ENCODE data around the gene MRI1. TPM values are rescaled to one million over a fixed set of nuclear protein-coding genes. Genes with fewer than 3 reads are reported as not detected.
A peak's percentile ranks its signal among the peaks of the same experiment; 100 is the strongest.

The MRI1 gene
- total RNA-seq, 1 experiment from 2014 or later: 33.4 TPM

GRCh38 chr19:13731147-13731964, 33.0 kb upstream of the MRI1 start:
- Histone ChIP-seq H3K9me3 (ENCODE audit: low read length) (no peaks in the 10 kb centered on the region), H3K9ac (ENCODE audit: low read length) (peak overlapping the region; percentile 84), H3K36me3 (ENCODE audit: insufficient read depth, low read length) (no peaks in the 10 kb centered on the region), H2AFZ (ENCODE audit: low read length) (peak overlapping the region; percentile 87; the same call in 1 of the 2 replicates), H3K4me2 (ENCODE audit: low read depth, low read length, poor library complexity, severe bottlenecking) (peak overlapping the region; percentile 93), H3K9me2 (replicated peaks; ENCODE audit: insufficient read depth, low read length) (no peaks in the 10 kb centered on the region), H3K79me2 (ENCODE audit: low read length) (no peaks in the 10 kb centered on the region), H4K20me1 (ENCODE audit: insufficient read depth, low read depth, low read length) (no peaks in the 10 kb centered on the region), H3K4me3 (ENCODE audit: low read length) (peak overlapping the region; percentile 82), H3K27ac (ENCODE audit: low read length) (peak overlapping the region; percentile 81), H3K4me1 (ENCODE audit: low read length) (peaks cover 27% of the 10 kb centered on the region), H3K27me3 (ENCODE audit: low read length) (no peaks in the 10 kb centered on the region)
- DNase-seq: peak; percentile 98

- Histone ChIP-seq H2AFZ (ENCODE audit: low read length) (no peak overlapping the region), H4K20me1 (ENCODE audit: insufficient read depth, low read depth, low read length) (no peaks in the 10 kb centered on the region), H3K4me1 (ENCODE audit: low read length) (peaks cover 27% of the 10 kb centered on the region), H3K9me3 (ENCODE audit: low read length) (no peaks in the 10 kb centered on the region), H3K79me2 (ENCODE audit: low read length) (no peaks in the 10 kb centered on the region), H3K36me3 (ENCODE audit: insufficient read depth, low read length) (no peaks in the 10 kb centered on the region), H3K9me2 (replicated peaks; ENCODE audit: insufficient read depth, low read length) (no peaks in the 10 kb centered on the region), H3K4me3 (ENCODE audit: low read length) (peak overlapping the region; percentile 82), H3K4me2 (ENCODE audit: low read depth, low read length, poor library complexity, severe bottlenecking) (peak overlapping the region; percentile 93), H3K27me3 (ENCODE audit: low read length) (no peaks in the 10 kb centered on the region), H3K9ac (ENCODE audit: low read length) (peak overlapping the region; percentile 84), H3K27ac (ENCODE audit: low read length) (no peak overlapping the region)
- DNase-seq: no peak
Observed at GRCh38 chr19:13732337-13732736, 32.0 kb upstream of the MRI1 start.

- Histone ChIP-seq H3K9me3 (ENCODE audit: low read length) (no peaks in the 10 kb centered on the region), H3K27ac (ENCODE audit: low read length) (no peak overlapping the region), H3K4me1 (ENCODE audit: low read length) (peaks cover 23% of the 10 kb centered on the region), H3K4me2 (ENCODE audit: low read depth, low read length, poor library complexity, severe bottlenecking) (no peak overlapping the region), H3K9ac (ENCODE audit: low read length) (no peak overlapping the region), H3K4me3 (ENCODE audit: low read length) (no peak overlapping the region), H3K27me3 (ENCODE audit: low read length) (no peaks in the 10 kb centered on the region), H3K79me2 (ENCODE audit: low read length) (no peaks in the 10 kb centered on the region), H3K36me3 (ENCODE audit: insufficient read depth, low read length) (no peaks in the 10 kb centered on the region), H3K9me2 (replicated peaks; ENCODE audit: insufficient read depth, low read length) (no peaks in the 10 kb centered on the region), H2AFZ (ENCODE audit: low read length) (no peak overlapping the region), H4K20me1 (ENCODE audit: insufficient read depth, low read depth, low read length) (no peaks in the 10 kb centered on the region)
- DNase-seq: no peak
Observed at GRCh38 chr19:13734751-13735150, 29.6 kb upstream of the MRI1 start.

- Histone ChIP-seq H3K9me3 (ENCODE audit: low read length) (no peaks in the 10 kb centered on the region), H3K79me2 (ENCODE audit: low read length) (no peaks in the 10 kb centered on the region), H3K36me3 (ENCODE audit: insufficient read depth, low read length) (no peaks in the 10 kb centered on the region), H3K9ac (ENCODE audit: low read length) (no peak overlapping the region), H3K4me3 (ENCODE audit: low read length) (no peak overlapping the region), H3K4me1 (ENCODE audit: low read length) (no peaks in the 10 kb centered on the region), H3K27me3 (ENCODE audit: low read length) (no peaks in the 10 kb centered on the region), H3K4me2 (ENCODE audit: low read depth, low read length, poor library complexity, severe bottlenecking) (no peak overlapping the region), H4K20me1 (ENCODE audit: insufficient read depth, low read depth, low read length) (no peaks in the 10 kb centered on the region), H2AFZ (ENCODE audit: low read length) (no peak overlapping the region), H3K27ac (ENCODE audit: low read length) (no peak overlapping the region), H3K9me2 (replicated peaks; ENCODE audit: insufficient read depth, low read length) (no peaks in the 10 kb centered on the region)
- no peak for DNase-seq
Observed at GRCh38 chr19:13738073-13738472, 26.2 kb upstream of the MRI1 start.

GRCh38 chr19:13741893-13742292, 22.4 kb upstream of the MRI1 start:
- no peak overlapping the region for H2AFZ ChIP-seq (ENCODE audit: low read length)
- H3K4me3 ChIP-seq (ENCODE audit: low read length): no peak overlapping the region
- no peak overlapping the region for H3K4me2 ChIP-seq (ENCODE audit: low read depth, low read length, poor library complexity, severe bottlenecking)
- H3K9me2 ChIP-seq (replicated peaks; ENCODE audit: insufficient read depth, low read length): no peaks in the 10 kb centered on the region
- H3K9ac ChIP-seq (ENCODE audit: low read length): no peak overlapping the region
- no peaks in the 10 kb centered on the region for H3K4me1 ChIP-seq (ENCODE audit: low read length)
- H3K27me3 ChIP-seq (ENCODE audit: low read length): no peaks in the 10 kb centered on the region
- no peaks in the 10 kb centered on the region for H3K79me2 ChIP-seq (ENCODE audit: low read length)
- no peaks in the 10 kb centered on the region for H3K9me3 ChIP-seq (ENCODE audit: low read length)
- no peak for DNase-seq
- no peak overlapping the region for H3K27ac ChIP-seq (ENCODE audit: low read length)
- H4K20me1 ChIP-seq (ENCODE audit: insufficient read depth, low read depth, low read length): no peaks in the 10 kb centered on the region
- H3K36me3 ChIP-seq (ENCODE audit: insufficient read depth, low read length): no peaks in the 10 kb centered on the region

- no peak overlapping the region for H3K27ac ChIP-seq (ENCODE audit: low read length)
Observed at GRCh38 chr19:13742756-13743155, 21.6 kb upstream of the MRI1 start.

GRCh38 chr19:13744174-13744573, 20.1 kb upstream of the MRI1 start:
- H3K79me2 ChIP-seq (ENCODE audit: low read length): peaks cover 14% of the 10 kb centered on the region
- no peak overlapping the region for H3K9ac ChIP-seq (ENCODE audit: low read length)
- no peak for DNase-seq
- H2AFZ ChIP-seq (ENCODE audit: low read length): no peak overlapping the region
- no peaks in the 10 kb centered on the region for H3K9me2 ChIP-seq (replicated peaks; ENCODE audit: insufficient read depth, low read length)
- H3K27ac ChIP-seq (ENCODE audit: low read length): no peak overlapping the region
- H3K36me3 ChIP-seq (ENCODE audit: insufficient read depth, low read length): no peaks in the 10 kb centered on the region
- peaks cover 8% of the 10 kb centered on the region for H3K4me1 ChIP-seq (ENCODE audit: low read length)
- no peaks in the 10 kb centered on the region for H3K9me3 ChIP-seq (ENCODE audit: low read length)
- H3K4me3 ChIP-seq (ENCODE audit: low read length): no peak overlapping the region
- H4K20me1 ChIP-seq (ENCODE audit: insufficient read depth, low read depth, low read length): no peaks in the 10 kb centered on the region
- H3K4me2 ChIP-seq (ENCODE audit: low read depth, low read length, poor library complexity, severe bottlenecking): no peak overlapping the region
- no peaks in the 10 kb centered on the region for H3K27me3 ChIP-seq (ENCODE audit: low read length)

More at GRCh38 chr19:13742756-13743155, 21.6 kb upstream of the MRI1 start:
- H3K9me3 ChIP-seq (ENCODE audit: low read length): no peaks in the 10 kb centered on the region
- no peak overlapping the region for H3K4me2 ChIP-seq (ENCODE audit: low read depth, low read length, poor library complexity, severe bottlenecking)
- no peaks in the 10 kb centered on the region for H4K20me1 ChIP-seq (ENCODE audit: insufficient read depth, low read depth, low read length)
- H3K27me3 ChIP-seq (ENCODE audit: low read length): no peaks in the 10 kb centered on the region
- no peaks in the 10 kb centered on the region for H3K9me2 ChIP-seq (replicated peaks; ENCODE audit: insufficient read depth, low read length)
- no peaks in the 10 kb centered on the region; the same call in 1 of the 2 replicates for H3K4me1 ChIP-seq (ENCODE audit: low read length)
- no peaks in the 10 kb centered on the region; the same call in 1 of the 2 replicates for H3K79me2 ChIP-seq (ENCODE audit: low read length)
- no peak overlapping the region for H3K4me3 ChIP-seq (ENCODE audit: low read length)
- H2AFZ ChIP-seq (ENCODE audit: low read length): no peak overlapping the region
- DNase-seq: no peak
- H3K36me3 ChIP-seq (ENCODE audit: insufficient read depth, low read length): no peaks in the 10 kb centered on the region
- H3K9ac ChIP-seq (ENCODE audit: low read length): no peak overlapping the region

- H3K36me3 ChIP-seq (ENCODE audit: insufficient read depth, low read length): no peaks in the 10 kb centered on the region
- H3K27ac ChIP-seq (ENCODE audit: low read length): no peak overlapping the region
- no peak overlapping the region for H3K9ac ChIP-seq (ENCODE audit: low read length)
- H3K4me3 ChIP-seq (ENCODE audit: low read length): peak overlapping the region; percentile 53; the same call in 1 of the 2 replicates
- H3K9me3 ChIP-seq (ENCODE audit: low read length): no peaks in the 10 kb centered on the region
- no peak overlapping the region for H3K4me2 ChIP-seq (ENCODE audit: low read depth, low read length, poor library complexity, severe bottlenecking)
- H3K27me3 ChIP-seq (ENCODE audit: low read length): no peaks in the 10 kb centered on the region
- H3K9me2 ChIP-seq (replicated peaks; ENCODE audit: insufficient read depth, low read length): no peaks in the 10 kb centered on the region
- no peaks in the 10 kb centered on the region for H4K20me1 ChIP-seq (ENCODE audit: insufficient read depth, low read depth, low read length)
- peaks cover 10% of the 10 kb centered on the region for H3K4me1 ChIP-seq (ENCODE audit: low read length)
- H3K79me2 ChIP-seq (ENCODE audit: low read length): peaks cover 21% of the 10 kb centered on the region
- H2AFZ ChIP-seq (ENCODE audit: low read length): 0 out of 2 replicates have a peak overlapping the region, but pooled peaks have one; percentile 46
- DNase-seq: no peak
Observed at GRCh38 chr19:13747098-13747453, 17.2 kb upstream of the MRI1 start.

Measured in Karpas-422 (cell line).